ENCODE data around the gene ZNF32. TPM values are rescaled to one million over a fixed set of nuclear protein-coding genes. Genes with fewer than 3 reads are reported as not detected.

ZNF32 gene
- total and polyA plus RNA-seq, 12 donors = 34.4 to 73.8 (median 42.4) TPM

- TF ChIP-seq CTCF (IDR thresholded peaks at IDR 0.05) = no peak
- peaks cover 0 to 4% (median 0%) of the 10 kb centered on the region in 7 donors for H3K27me3 ChIP-seq
- ATAC-seq = peak in 1 of 8 donors; percentile 14
- no peaks in the 10 kb centered on the region for H3K36me3 ChIP-seq
- peaks cover 0 to 72% (median 31%) of the 10 kb centered on the region in 9 donors for H3K4me1 ChIP-seq
- WGBS, 2 donors = 80 to 84% methylated on average over 10 of the region's 10 CpGs
- intact Hi-C loops (cut with DNase I) = loop anchor here (5.0 to 10.0 kb wide), 20 partner anchors 83 to 695 kb away; partner anchors contain the start of gene CXCL12 (in 3 of the 10)
- H3K4me3 ChIP-seq = no peak overlapping the region
- H3K9me3 ChIP-seq = no peaks in the 10 kb centered on the region
- no peak for DNase-seq
- H3K27ac ChIP-seq = peak overlapping the region in 6 of 10 donors; percentile 17 to 99 (median 78)
Observed at GRCh38 chr10:43692051-43692825, 43.6 kb upstream of the ZNF32 start.

GRCh38 chr10:43691485-43691884 is 42.8 kb upstream of the ZNF32 start:
- WGBS, 2 donors = 59 to 71% methylated on average over 2 of the region's 2 CpGs
- TF ChIP-seq CTCF (IDR thresholded peaks at IDR 0.05) = peak in 1 of 9 donors; percentile 9
- H3K36me3 ChIP-seq = no peaks in the 10 kb centered on the region
- H3K9me3 ChIP-seq = no peaks in the 10 kb centered on the region
- peaks cover 0 to 65% (median 31%) of the 10 kb centered on the region in 9 donors for H3K4me1 ChIP-seq
- DNase-seq = no peak
- H3K27ac ChIP-seq = peak overlapping the region in 6 of 10 donors; percentile 17 to 99 (median 93)
- H3K4me3 ChIP-seq = no peak overlapping the region
- intact Hi-C loops (cut with DNase I) = loop anchor here (2.0 to 10.0 kb wide), 21 partner anchors 83 to 696 kb away; partner anchors contain the start of gene CXCL12 (in 3 of the 10)
- ATAC-seq = no peak
- peaks cover 0 to 4% (median 0%) of the 10 kb centered on the region in 7 donors for H3K27me3 ChIP-seq

- peak; percentile 88 to 92 for DNase-seq
- Histone ChIP-seq H3K4me3 (peak overlapping the region; percentile 39 to 77 (median 64)), H3K9me3 (no peaks in the 10 kb centered on the region), H3K4me1 (peaks cover 3 to 69% (median 31%) of the 10 kb centered on the region in 9 donors), H3K27me3 (peaks cover 0 to 4% (median 0%) of the 10 kb centered on the region in 7 donors), H3K36me3 (no peaks in the 10 kb centered on the region), H3K27ac (peak overlapping the region; percentile 66 to 99 (median 92))
- WGBS, 2 donors = 1% methylated on average over 65 of the region's 65 CpGs
- peak; percentile 74 to 92 (median 87) for TF ChIP-seq CTCF (IDR thresholded peaks at IDR 0.05)
- intact Hi-C loops (cut with DNase I) = loop anchor here (1.0 to 10.0 kb wide), 28 partner anchors 85 to 1172 kb away; partner anchors contain the start of gene CXCL12 (in 4 of the 10)
- peak; percentile 95 to 99 (median 98) for ATAC-seq
Observed at GRCh38 chr10:43689955-43690771, 41.5 kb upstream of the ZNF32 start.

GRCh38 chr10:43689618-43689954 is 40.9 kb upstream of the ZNF32 start:
- no peak for TF ChIP-seq CTCF (IDR thresholded peaks at IDR 0.05)
- no peaks in the 10 kb centered on the region for H3K9me3 ChIP-seq
- H3K4me1 ChIP-seq = peaks cover 3 to 69% (median 31%) of the 10 kb centered on the region in 9 donors
- H3K27ac ChIP-seq = peak overlapping the region; percentile 66 to 99 (median 92)
- 3 to 4% methylated on average over 25 of the region's 25 CpGs for WGBS, 2 donors
- peak overlapping the region in 9 of 10 donors; percentile 54 to 77 (median 65) for H3K4me3 ChIP-seq
- peak; percentile 71 to 84 for DNase-seq
- intact Hi-C loops (cut with DNase I) = loop anchor here in 5 of 10 donors (1.0 to 10.0 kb wide), 11 partner anchors 225 to 1173 kb away; partner anchors contain the start of gene CXCL12 (in 1 of the 5)
- H3K36me3 ChIP-seq = no peaks in the 10 kb centered on the region
- ATAC-seq = peak; percentile 76 to 87 (median 84)
- peaks cover 0 to 4% (median 0%) of the 10 kb centered on the region in 7 donors for H3K27me3 ChIP-seq
